Hepatocyte (in vitro differentiated cells): ENCODE results near the gene PSMB8. TPM values are rescaled to one million over a fixed set of nuclear protein-coding genes. Genes with fewer than 3 reads are reported as not detected.
"Not testable (repeated sequence)": the region's sequence is repeated elsewhere in the genome, so short reads cannot be mapped to it uniquely, and the experiment has no call there.

Experiments
- DNase-seq: peaks from one replicate; pipeline ENCODE4 v3.0.0-alpha.2; 2016; ENCODE audit warnings: low spot score
- H2AFZ ChIP-seq: fragments of 200-600 bp; sonication (generic); 2 replicates; pipeline ENCODE4 v1.6.0; 2016; ENCODE audit warnings: antibody characterized with exemption, mild to moderate bottlenecking
- H3K27ac ChIP-seq: fragments of 200-600 bp; sonication (generic); 2 replicates; pipeline ENCODE4 v1.5.1; 2016; ENCODE audit warnings: mild to moderate bottlenecking
- H3K27me3 ChIP-seq: fragments of 200-600 bp; sonication (generic); 2 replicates; pipeline ENCODE4 v1.6.1; 2016
- H3K36me3 ChIP-seq: fragments of 200-600 bp; sonication (generic); replicated peaks from 2 replicates; pipeline ENCODE4 v1.5.1; 2016; ENCODE audit warnings: low read depth; ENCODE audit not compliant: insufficient read depth
- H3K4me1 ChIP-seq: fragments of 200-600 bp; sonication (generic); 2 replicates; pipeline ENCODE4 v1.5.1; 2016; ENCODE audit warnings: mild to moderate bottlenecking, moderate library complexity; ENCODE audit not compliant: insufficient read depth
- H3K4me2 ChIP-seq: fragments of 200-600 bp; sonication (generic); 2 replicates; pipeline ENCODE4 v1.6.0; 2016
- H3K4me3 ChIP-seq: fragments of 200-600 bp; sonication (generic); 2 replicates; pipeline ENCODE4 v1.5.1; 2016; ENCODE audit warnings: mild to moderate bottlenecking
- H3K79me2 ChIP-seq: fragments of 200-600 bp; sonication (generic); 2 replicates; pipeline ENCODE4 v1.6.0; 2017; ENCODE audit warnings: mild to moderate bottlenecking
- H3K9me2 ChIP-seq: fragments of 200-600 bp; sonication (generic); replicated peaks from 2 replicates; pipeline ENCODE4 v1.6.0; 2017; ENCODE audit warnings: mild to moderate bottlenecking; ENCODE audit not compliant: insufficient read depth
- H3K9me3 ChIP-seq: fragments of 200-600 bp; sonication (generic); 2 replicates; pipeline ENCODE4 v1.5.1; 2016; ENCODE audit warnings: low read depth, mild to moderate bottlenecking
- H4K20me1 ChIP-seq: fragments of 200-600 bp; sonication (generic); 2 replicates; pipeline ENCODE4 v1.6.0; 2016; ENCODE audit warnings: mild to moderate bottlenecking; ENCODE audit not compliant: insufficient read depth, poor library complexity, severe bottlenecking
- EZH2 ChIP-seq: fragments of 200-600 bp; sonication (generic); IDR thresholded peaks from 2 replicates; pipeline ENCODE4 v1.6.1; 2016; ENCODE audit warnings: antibody characterized with exemption, mild to moderate bottlenecking, borderline replicate concordance
- EZH2phosphoT487 ChIP-seq: fragments of 200-600 bp; sonication (generic); IDR thresholded peaks from one replicate; pipeline ENCODE4 v1.6.1; 2018; ENCODE audit warnings: antibody characterized with exemption, mild to moderate bottlenecking, low read depth, moderate library complexity; ENCODE audit not compliant: unreplicated experiment, severe bottlenecking
- WGBS: methylation state at CpG from one replicate; pipeline ENCODE4 v1.1.6; 2016; ENCODE audit warnings: low lambda C conversion rate; ENCODE audit errors: missing lambda C conversion rate; 5-methylcytosine and 5-hydroxymethylcytosine counted together
- polyA plus RNA-seq: library from polyadenylated mRNA; unstranded; fragments of >200 nt; fragmentation: Nextera tagmentation; extraction: Ambion mirVana; gene quantifications from 2 replicates; pipeline ENCODE4 v1.2.1, GENCODE V29; 2016
- total RNA-seq: library from RNA; depleted of rRNA; stranded (reverse); fragments of >200 nt; gene quantifications from 2 replicates; pipeline ENCODE4 v1.2.3, GENCODE V29; 2014
- TF ChIP-seq, protein P1 (sequence below): fragments of 200-600 bp; sonication (generic); IDR thresholded peaks from 2 replicates; pipeline ENCODE4 v1.5.1; 2016; ENCODE audit warnings: antibody characterized with exemption, mild to moderate bottlenecking; ENCODE audit not compliant: poor library complexity

Gene PSMB8
- total and polyA plus RNA-seq, 2 experiments from 2014 or later = 18.6 to 19.1 TPM

DNA sequence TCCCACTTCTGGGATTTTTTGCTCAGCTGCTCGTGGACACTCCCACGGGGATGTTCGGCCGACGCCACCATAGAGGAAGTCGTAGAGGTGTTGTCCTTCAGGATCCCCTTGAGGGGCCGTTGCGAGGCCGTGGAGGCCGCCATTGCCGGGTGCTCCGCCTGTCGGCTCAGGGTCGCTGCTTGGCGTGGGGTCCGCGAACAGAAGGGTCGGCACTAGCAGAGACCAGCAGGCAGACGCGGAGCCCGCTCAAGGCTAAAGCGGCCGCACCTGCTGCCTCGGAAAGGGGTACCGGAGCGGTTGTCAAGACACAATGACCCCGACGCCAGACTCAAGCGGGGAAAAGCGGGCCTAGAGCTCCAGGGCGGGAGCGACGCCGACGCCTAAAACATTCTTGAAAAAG lies 35.8 kb upstream of the PSMB8 start:
- H3K36me3 ChIP-seq = no peaks in the 10 kb centered on the region
- H2AFZ ChIP-seq = no peak overlapping the region
- DNase-seq = no peak
- TF ChIP-seq, protein P1, sequence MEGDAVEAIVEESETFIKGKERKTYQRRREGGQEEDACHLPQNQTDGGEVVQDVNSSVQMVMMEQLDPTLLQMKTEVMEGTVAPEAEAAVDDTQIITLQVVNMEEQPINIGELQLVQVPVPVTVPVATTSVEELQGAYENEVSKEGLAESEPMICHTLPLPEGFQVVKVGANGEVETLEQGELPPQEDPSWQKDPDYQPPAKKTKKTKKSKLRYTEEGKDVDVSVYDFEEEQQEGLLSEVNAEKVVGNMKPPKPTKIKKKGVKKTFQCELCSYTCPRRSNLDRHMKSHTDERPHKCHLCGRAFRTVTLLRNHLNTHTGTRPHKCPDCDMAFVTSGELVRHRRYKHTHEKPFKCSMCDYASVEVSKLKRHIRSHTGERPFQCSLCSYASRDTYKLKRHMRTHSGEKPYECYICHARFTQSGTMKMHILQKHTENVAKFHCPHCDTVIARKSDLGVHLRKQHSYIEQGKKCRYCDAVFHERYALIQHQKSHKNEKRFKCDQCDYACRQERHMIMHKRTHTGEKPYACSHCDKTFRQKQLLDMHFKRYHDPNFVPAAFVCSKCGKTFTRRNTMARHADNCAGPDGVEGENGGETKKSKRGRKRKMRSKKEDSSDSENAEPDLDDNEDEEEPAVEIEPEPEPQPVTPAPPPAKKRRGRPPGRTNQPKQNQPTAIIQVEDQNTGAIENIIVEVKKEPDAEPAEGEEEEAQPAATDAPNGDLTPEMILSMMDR = no peak
- TF ChIP-seq EZH2phosphoT487 (no peak), EZH2 (no peak)
- no peak overlapping the region for H3K4me3 ChIP-seq
- H3K9me3 ChIP-seq = no peaks in the 10 kb centered on the region
- H3K4me2 ChIP-seq = no peak overlapping the region
- H3K4me1 ChIP-seq = no peaks in the 10 kb centered on the region
- H3K79me2 ChIP-seq = no peaks in the 10 kb centered on the region
- H3K27me3 ChIP-seq = peaks cover 15% of the 10 kb centered on the region
- H3K9me2 ChIP-seq = no peaks in the 10 kb centered on the region
- WGBS = 96% methylated on average over 35 of the region's 35 CpGs
- no peaks in the 10 kb centered on the region for H4K20me1 ChIP-seq
- H3K27ac ChIP-seq = no peak overlapping the region

DNA sequence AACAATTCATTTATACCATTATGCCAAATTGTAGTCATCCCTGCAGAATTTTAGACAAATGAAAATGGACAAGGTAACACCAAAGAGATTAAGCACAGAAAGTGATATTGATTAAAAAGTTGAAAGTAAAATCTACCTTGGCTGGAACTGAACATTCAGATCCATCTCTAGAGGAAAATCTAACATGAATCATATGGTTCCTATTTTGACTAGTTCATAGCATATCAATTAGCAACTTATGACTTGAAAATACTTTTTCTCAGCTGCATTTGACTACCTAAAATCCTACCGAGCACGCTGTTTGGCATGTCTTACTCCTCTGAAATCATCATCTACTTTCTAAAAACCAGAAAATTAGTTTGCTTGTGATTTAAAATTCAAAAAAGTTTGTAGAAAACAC lies 32.8 kb upstream of the PSMB8 start:
- no peak overlapping the region for H3K4me2 ChIP-seq
- H3K9me2 ChIP-seq = no peaks in the 10 kb centered on the region
- no peak overlapping the region for H3K27ac ChIP-seq
- peaks cover 19% of the 10 kb centered on the region for H3K27me3 ChIP-seq
- no peak overlapping the region for H2AFZ ChIP-seq
- H3K36me3 ChIP-seq = no peaks in the 10 kb centered on the region
- H3K4me3 ChIP-seq = no peak overlapping the region
- DNase-seq = no peak
- H3K4me1 ChIP-seq = no peaks in the 10 kb centered on the region
- H3K9me3 ChIP-seq = no peaks in the 10 kb centered on the region
- no peaks in the 10 kb centered on the region for H3K79me2 ChIP-seq
- no peaks in the 10 kb centered on the region for H4K20me1 ChIP-seq
- no peak for TF ChIP-seq EZH2phosphoT487
- TF ChIP-seq, protein P1 = no peak
- no peak for TF ChIP-seq EZH2
- 92% methylated on average over 2 of the region's 2 CpGs for WGBS

DNA sequence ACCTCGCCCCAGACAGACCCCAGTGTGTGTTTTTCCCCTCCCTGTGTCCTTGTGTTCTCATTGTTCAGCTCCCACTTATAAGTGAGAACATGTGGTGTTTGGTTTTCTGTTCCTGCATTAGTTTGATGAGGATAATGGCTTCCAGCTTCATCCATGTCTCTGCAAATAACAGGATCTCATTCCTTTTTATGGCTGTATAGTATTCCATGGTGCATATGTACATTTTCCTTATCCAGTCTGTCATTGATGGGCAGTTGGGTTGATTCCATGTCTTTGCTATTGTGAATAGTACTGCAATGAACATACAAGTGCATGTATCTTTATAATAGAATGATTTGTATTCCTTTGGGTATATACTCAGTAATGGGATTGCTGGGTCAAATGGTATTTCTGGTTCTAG lies 30.1 kb upstream of the PSMB8 start:
- not testable (repeated sequence) for H3K36me3 ChIP-seq, H3K4me1 ChIP-seq, H3K4me2 ChIP-seq, H3K27ac ChIP-seq, H2AFZ ChIP-seq, H3K4me3 ChIP-seq, H3K9me2 ChIP-seq, DNase-seq, H3K79me2 ChIP-seq, H4K20me1 ChIP-seq, H3K9me3 ChIP-seq
- H3K27me3 ChIP-seq = peaks cover 31% of the 10 kb centered on the region
- 0% methylated on average over 1 of the region's 1 CpG for WGBS

DNA sequence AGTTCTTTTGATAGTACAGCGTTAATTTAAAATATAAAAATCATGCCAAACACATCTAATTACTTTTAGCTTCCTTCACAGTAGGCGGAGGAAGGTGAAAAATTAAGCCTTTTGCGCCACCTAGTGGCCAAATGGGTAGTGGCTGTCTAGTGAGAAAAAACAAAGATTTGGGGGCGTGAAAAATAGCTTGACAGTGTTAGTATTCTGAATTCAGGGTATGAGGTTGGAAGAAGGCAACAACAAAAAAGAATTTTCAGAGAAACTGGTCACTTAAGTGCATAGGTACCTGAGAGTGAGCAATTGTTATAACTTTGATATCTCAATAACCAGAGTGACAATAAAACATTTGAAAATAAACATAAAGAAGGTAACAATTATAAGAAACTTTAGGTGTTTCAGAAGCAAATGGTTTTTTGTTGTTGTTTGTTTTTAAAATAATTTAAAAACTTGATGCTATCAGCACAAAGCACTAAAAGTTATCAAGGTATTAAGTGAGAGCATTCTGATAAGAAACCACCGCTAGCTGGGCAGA lies 24.5 kb upstream of the PSMB8 start:
- Histone ChIP-seq H2AFZ (no peak overlapping the region), H3K4me1 (no peaks in the 10 kb centered on the region), H3K79me2 (no peaks in the 10 kb centered on the region), H3K36me3 (no peaks in the 10 kb centered on the region), H3K27ac (no peak overlapping the region), H3K4me2 (peak overlapping the region; percentile 4), H3K4me3 (no peak overlapping the region), H3K9me3 (no peaks in the 10 kb centered on the region), H4K20me1 (no peaks in the 10 kb centered on the region), H3K9me2 (no peaks in the 10 kb centered on the region), H3K27me3 (peaks cover 24% of the 10 kb centered on the region)
- 14% methylated on average over 5 of the region's 5 CpGs for WGBS
- peak; percentile 79 for DNase-seq
- TF ChIP-seq, protein P1 = peak; percentile 92
- TF ChIP-seq EZH2phosphoT487 = no peak
